Astrocyte of the cerebellum (primary cell): ENCODE measurements around the gene EIF4E3.

Source experiments
- DNase-seq: peaks from one replicate; pipeline ENCODE4 v3.0.0-alpha.2; 2011; ENCODE audit warnings: low read depth
- H3K4me3 ChIP-seq: 2 replicates; pipeline ENCODE4 v1.5.1; 2011; ENCODE audit warnings: mild to moderate bottlenecking, low read depth, low read length, moderate library complexity
- in situ Hi-C: cut with HindIII; loops from 2 replicates; pipeline ENCODE4 v1.10.0; 2017; ENCODE audit warnings: low sequenced_read_pairs
- TF ChIP-seq, protein P1 (sequence below): IDR thresholded peaks from 2 replicates; pipeline ENCODE4 v1.5.1; 2012; ENCODE audit warnings: low read length, low read depth, moderate library complexity, mild to moderate bottlenecking; ENCODE audit errors: missing control alignments

Gene EIF4E3

DNA sequence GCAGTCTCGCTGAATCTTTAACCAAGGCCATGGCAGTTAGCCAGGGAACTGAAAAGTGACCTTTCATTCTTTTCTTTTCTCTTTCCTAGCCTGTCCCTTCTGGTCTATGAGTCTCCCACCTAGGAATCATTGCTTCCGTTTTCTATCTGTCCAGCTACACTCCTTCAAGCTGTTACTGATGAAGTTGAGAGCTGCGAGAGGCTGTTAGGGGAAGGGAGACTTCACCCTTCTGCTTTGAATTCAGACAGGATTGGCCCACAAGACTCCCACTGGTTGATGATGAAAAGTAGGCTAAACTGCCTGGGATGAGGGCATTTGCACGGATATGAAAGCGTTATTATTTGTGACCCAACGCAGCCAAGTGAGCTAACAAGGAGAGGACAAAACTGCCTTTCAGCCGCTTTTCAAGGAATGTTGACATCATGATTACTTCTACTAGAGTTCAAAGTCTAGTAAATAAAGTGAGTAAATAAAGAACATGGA, 30.2 kb downstream of the EIF4E3 start:
- DNase-seq = no peak
- in situ Hi-C loops = no loop called here
- no peak overlapping the region for H3K4me3 ChIP-seq
- TF ChIP-seq, protein P1, sequence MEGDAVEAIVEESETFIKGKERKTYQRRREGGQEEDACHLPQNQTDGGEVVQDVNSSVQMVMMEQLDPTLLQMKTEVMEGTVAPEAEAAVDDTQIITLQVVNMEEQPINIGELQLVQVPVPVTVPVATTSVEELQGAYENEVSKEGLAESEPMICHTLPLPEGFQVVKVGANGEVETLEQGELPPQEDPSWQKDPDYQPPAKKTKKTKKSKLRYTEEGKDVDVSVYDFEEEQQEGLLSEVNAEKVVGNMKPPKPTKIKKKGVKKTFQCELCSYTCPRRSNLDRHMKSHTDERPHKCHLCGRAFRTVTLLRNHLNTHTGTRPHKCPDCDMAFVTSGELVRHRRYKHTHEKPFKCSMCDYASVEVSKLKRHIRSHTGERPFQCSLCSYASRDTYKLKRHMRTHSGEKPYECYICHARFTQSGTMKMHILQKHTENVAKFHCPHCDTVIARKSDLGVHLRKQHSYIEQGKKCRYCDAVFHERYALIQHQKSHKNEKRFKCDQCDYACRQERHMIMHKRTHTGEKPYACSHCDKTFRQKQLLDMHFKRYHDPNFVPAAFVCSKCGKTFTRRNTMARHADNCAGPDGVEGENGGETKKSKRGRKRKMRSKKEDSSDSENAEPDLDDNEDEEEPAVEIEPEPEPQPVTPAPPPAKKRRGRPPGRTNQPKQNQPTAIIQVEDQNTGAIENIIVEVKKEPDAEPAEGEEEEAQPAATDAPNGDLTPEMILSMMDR = no peak

DNA sequence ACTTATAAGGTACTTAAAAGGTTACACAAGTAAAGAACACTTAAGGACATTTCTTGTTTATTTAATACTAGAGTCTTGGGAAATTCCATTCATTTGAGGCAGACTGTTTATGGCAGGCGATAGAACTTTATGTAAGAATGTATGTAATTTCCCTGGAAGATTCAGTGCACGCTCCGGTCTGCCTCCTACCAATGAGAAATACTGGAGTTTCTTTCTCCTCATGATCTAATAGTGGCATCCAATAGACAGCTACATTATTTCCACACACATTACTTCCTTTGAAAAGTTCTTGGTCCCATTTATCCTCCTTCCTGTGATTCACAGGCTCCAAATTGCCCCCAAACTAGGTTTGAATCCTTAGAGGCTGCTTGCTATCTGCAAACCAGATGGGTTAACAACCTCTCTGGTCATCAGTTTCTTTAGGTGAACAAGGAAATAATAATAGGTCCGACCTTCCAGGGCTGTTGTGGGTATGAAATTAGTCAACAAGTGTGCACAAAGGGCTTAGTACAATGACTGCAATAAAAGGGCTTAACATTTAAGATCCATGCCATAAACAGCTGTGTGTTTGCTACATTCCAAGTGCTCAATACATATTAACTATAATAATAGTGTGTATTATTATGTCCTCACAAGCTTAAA, 30.7 kb downstream of the EIF4E3 start:
- H3K4me3 ChIP-seq = no peak overlapping the region
- in situ Hi-C loops = no loop called here
- DNase-seq = no peak
- TF ChIP-seq, protein P1 = no peak

- no peak overlapping the region for H3K4me3 ChIP-seq
- TF ChIP-seq, protein P1 = no peak
- in situ Hi-C loops = no loop called here
- no peak for DNase-seq
Measured at GRCh38 chr3:71693641-71694040, 31.6 kb downstream of the EIF4E3 start.

- no peak overlapping the region for H3K4me3 ChIP-seq
- TF ChIP-seq, protein P1 = no peak
- DNase-seq = no peak
- in situ Hi-C loops = no loop called here
Measured at GRCh38 chr3:71692139-71692538, 33.1 kb downstream of the EIF4E3 start.

- in situ Hi-C loops = no loop called here
- TF ChIP-seq, protein P1 = no peak
- no peak for DNase-seq
- H3K4me3 ChIP-seq = no peak overlapping the region
Measured at GRCh38 chr3:71690341-71690841, 34.8 kb downstream of the EIF4E3 start.

- in situ Hi-C loops = no loop called here
- H3K4me3 ChIP-seq = no peak overlapping the region
- TF ChIP-seq, protein P1 = no peak
- no peak for DNase-seq
Measured at GRCh38 chr3:71689291-71689690, 35.9 kb downstream of the EIF4E3 start.

DNA sequence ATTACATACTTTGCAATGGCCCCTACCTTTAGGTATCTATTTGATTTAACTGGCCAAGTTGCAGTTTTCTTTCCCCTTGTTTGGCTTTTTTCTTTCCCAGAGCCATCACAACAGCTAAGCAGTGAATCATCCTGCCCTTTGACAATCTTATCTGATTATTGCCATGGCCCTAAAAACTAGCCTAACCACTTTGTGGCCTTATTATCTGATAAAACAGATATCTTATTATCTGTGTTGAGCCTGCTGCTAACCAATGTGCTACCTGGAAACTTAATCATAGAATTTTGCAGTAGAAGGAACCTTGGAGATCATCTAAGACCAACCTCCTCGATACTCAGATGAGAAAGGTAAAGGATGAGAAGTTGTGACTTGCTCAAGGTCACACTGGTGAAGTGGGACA, 37.1 kb downstream of the EIF4E3 start:
- TF ChIP-seq, protein P1 = no peak
- in situ Hi-C loops = no loop called here
- no peak overlapping the region for H3K4me3 ChIP-seq
- no peak for DNase-seq
